Measurements from ENCODE around the gene DICER1.

GRCh38 chr14:95204705-95205104 lies 47.4 kb upstream of the DICER1 start:
- no peak for TF ChIP-seq REST (IDR thresholded peaks at IDR 0.05; ENCODE audit: borderline replicate concordance)
- no peak for TF ChIP-seq CTCF (IDR thresholded peaks at IDR 0.05; ENCODE audit: poor library complexity, severe bottlenecking)
- no peak for TF ChIP-seq POLR2AphosphoS5 (IDR thresholded peaks at IDR 0.05)
- no peak for TF ChIP-seq TAF1 (IDR thresholded peaks at IDR 0.05; ENCODE audit: low read depth)
- TF ChIP-seq EZH2 (IDR thresholded peaks at IDR 0.05; ENCODE audit: borderline replicate concordance, insufficient read depth, low read length, poor library complexity, severe bottlenecking): no peak
- TF ChIP-seq SMC3 (conservative IDR thresholded peaks at IDR 0.05; ENCODE audit: poor library complexity): no peak
- no peak for TF ChIP-seq EP300 (conservative IDR thresholded peaks at IDR 0.05; ENCODE audit: poor library complexity, severe bottlenecking)

All from neural cell (in vitro differentiated cells).